Ishikawa (cell line): ENCODE results near the gene ATL1.

ENCODE experiments used
- CEBPB ChIP-seq: IDR thresholded peaks from 2 replicates; pipeline ENCODE4 v1.6.1; 2012
- CREB1 ChIP-seq: IDR thresholded peaks from 2 replicates; pipeline ENCODE4 v1.6.1; 2012; ENCODE audit warnings: low read depth
- EGR1 ChIP-seq: IDR thresholded peaks from 2 replicates; pipeline ENCODE4 v1.6.1; 2012
- EP300 ChIP-seq: IDR thresholded peaks from 2 replicates; pipeline ENCODE4 v1.6.1; 2012; ENCODE audit warnings: borderline replicate concordance
- FOXM1 ChIP-seq: IDR thresholded peaks from 2 replicates; pipeline ENCODE4 v1.6.1; 2012; ENCODE audit warnings: low read depth, borderline replicate concordance
- MAX ChIP-seq: IDR thresholded peaks from 2 replicates; pipeline ENCODE4 v1.6.1; 2012
- NFIC ChIP-seq: IDR thresholded peaks from 2 replicates; pipeline ENCODE4 v1.6.1; 2012
- RAD21 ChIP-seq: IDR thresholded peaks from 2 replicates; pipeline ENCODE4 v1.6.1; 2012; ENCODE audit warnings: low read depth
- REST ChIP-seq: IDR thresholded peaks from 2 replicates; pipeline ENCODE4 v1.6.1; 2012; ENCODE audit warnings: low read depth, mild to moderate bottlenecking
- TAF1 ChIP-seq: IDR thresholded peaks from 2 replicates; pipeline ENCODE4 v1.6.1; 2012; ENCODE audit warnings: low read depth, mild to moderate bottlenecking
- TCF12 ChIP-seq: IDR thresholded peaks from 2 replicates; pipeline ENCODE4 v1.6.1; 2012; ENCODE audit warnings: low read depth
- TEAD4 ChIP-seq: IDR thresholded peaks from 2 replicates; pipeline ENCODE4 v1.6.1; 2012
- USF1 ChIP-seq: IDR thresholded peaks from 2 replicates; pipeline ENCODE4 v1.6.1; 2012
- YY1 ChIP-seq: IDR thresholded peaks from 2 replicates; pipeline ENCODE4 v1.6.1; 2012; ENCODE audit warnings: low read depth
- ZBTB7A ChIP-seq: IDR thresholded peaks from 2 replicates; pipeline ENCODE4 v1.6.1; 2012; ENCODE audit warnings: low read depth

Gene ATL1

GRCh38 chr14:50677527-50678063 lies 117.7 kb downstream of the ATL1 start:
- no peak for TF ChIP-seq USF1
- TF ChIP-seq TEAD4 = peak; percentile 82
- peak; percentile 53 for TF ChIP-seq TCF12
- TF ChIP-seq EP300 = peak; percentile 73; the same call in 1 of the 2 replicates
- 0 out of 2 replicates have a peak, but pooled peaks have one; percentile 1 for TF ChIP-seq CEBPB
- TF ChIP-seq TAF1 = no peak

- TF ChIP-seq TEAD4 (no peak), EGR1 (no peak), EP300 (no peak), ZBTB7A (no peak), USF1 (no peak), REST (no peak), YY1 (no peak), RAD21 (no peak), CREB1 (no peak), CEBPB (no peak), MAX (no peak), TAF1 (no peak), FOXM1 (no peak), TCF12 (no peak), NFIC (no peak)
These were observed 118.2 kb downstream of the ATL1 start for GRCh38 chr14:50678163-50678562.

GRCh38 chr14:50679674-50680073 lies 119.7 kb downstream of the ATL1 start:
- no peak for TF ChIP-seq REST
- TF ChIP-seq EGR1 = no peak
- no peak for TF ChIP-seq TAF1
- TF ChIP-seq MAX = no peak
- TF ChIP-seq TCF12 = no peak
- TF ChIP-seq TEAD4 = no peak
- no peak for TF ChIP-seq EP300
- no peak for TF ChIP-seq NFIC
- no peak for TF ChIP-seq CREB1
- no peak for TF ChIP-seq FOXM1
- no peak for TF ChIP-seq YY1
- no peak for TF ChIP-seq ZBTB7A
- TF ChIP-seq USF1 = no peak
- no peak for TF ChIP-seq RAD21
- no peak for TF ChIP-seq CEBPB
